ENCODE data around the gene RELL1.

The RELL1 gene

GRCh38 chr4:37667197-37668100, 18.7 kb downstream of the RELL1 start:
- no peak for DNase-seq (ENCODE audit: low read depth in 2 of 2, low spot score in 1 of 2)

- DNase-seq (ENCODE audit: low read depth in 2 of 2, low spot score in 1 of 2), result no peak
Observed at GRCh38 chr4:37666625-37667071, 19.5 kb downstream of the RELL1 start.

- DNase-seq (ENCODE audit: low read depth in 2 of 2, low spot score in 1 of 2), result no peak
Observed at GRCh38 chr4:37665333-37666320, 20.5 kb downstream of the RELL1 start.

- DNase-seq (ENCODE audit: low read depth in 2 of 2, low spot score in 1 of 2), result no peak
Observed at GRCh38 chr4:37664696-37665095, 21.5 kb downstream of the RELL1 start.

- no peak for DNase-seq (ENCODE audit: low read depth in 2 of 2, low spot score in 1 of 2)
Observed at GRCh38 chr4:37663552-37663951, 22.6 kb downstream of the RELL1 start.

GRCh38 chr4:37662861-37663390, 23.2 kb downstream of the RELL1 start:
- no peak for DNase-seq (ENCODE audit: low read depth in 2 of 2, low spot score in 1 of 2)

- DNase-seq (ENCODE audit: low read depth in 2 of 2, low spot score in 1 of 2), result no peak
Observed at GRCh38 chr4:37662251-37662650, 23.9 kb downstream of the RELL1 start.

- no peak for DNase-seq (ENCODE audit: low read depth in 2 of 2, low spot score in 1 of 2)
Observed at GRCh38 chr4:37661772-37662171, 24.4 kb downstream of the RELL1 start.

GRCh38 chr4:37659696-37660095, 26.5 kb downstream of the RELL1 start:
- no peak for DNase-seq (ENCODE audit: low read depth in 2 of 2, low spot score in 1 of 2)

GRCh38 chr4:37656649-37657048, 29.5 kb downstream of the RELL1 start:
- DNase-seq (ENCODE audit: low read depth in 2 of 2, low spot score in 1 of 2), result no peak

GRCh38 chr4:37653601-37654000, 32.6 kb downstream of the RELL1 start:
- no peak for DNase-seq (ENCODE audit: low read depth in 2 of 2, low spot score in 1 of 2)

- DNase-seq (ENCODE audit: low read depth in 2 of 2, low spot score in 1 of 2), result no peak
Observed at GRCh38 chr4:37652747-37653527, 33.2 kb downstream of the RELL1 start.

GRCh38 chr4:37651781-37652377, 34.3 kb downstream of the RELL1 start:
- DNase-seq (ENCODE audit: low read depth in 2 of 2, low spot score in 1 of 2), result no peak

GRCh38 chr4:37650481-37650880, 35.7 kb downstream of the RELL1 start:
- no peak for DNase-seq (ENCODE audit: low read depth in 2 of 2, low spot score in 1 of 2)

GRCh38 chr4:37649268-37649667, 36.9 kb downstream of the RELL1 start:
- DNase-seq (ENCODE audit: low read depth in 2 of 2, low spot score in 1 of 2), result no peak

- no peak for DNase-seq (ENCODE audit: low read depth in 2 of 2, low spot score in 1 of 2)
Observed at GRCh38 chr4:37648084-37648817, 37.9 kb downstream of the RELL1 start.

GRCh38 chr4:37646247-37646646, 39.9 kb downstream of the RELL1 start:
- no peak for DNase-seq (ENCODE audit: low read depth in 2 of 2, low spot score in 1 of 2)

- DNase-seq (ENCODE audit: low read depth in 2 of 2, low spot score in 1 of 2), result no peak
Observed at GRCh38 chr4:37645736-37646135, 40.4 kb downstream of the RELL1 start.

- no peak for DNase-seq (ENCODE audit: low read depth in 2 of 2, low spot score in 1 of 2)
Observed at GRCh38 chr4:37644962-37645361, 41.2 kb downstream of the RELL1 start.

Data from stimulated activated CD8-positive, alpha-beta memory T cell treated with anti-CD3 and anti-CD28 coated beads, Interleukin-4, amount 100 ng/mL, for 1 hour (primary cell).